ENCODE measurements around the gene ATRNL1.
"Not testable (repeated sequence)": the region's sequence is repeated elsewhere in the genome, so short reads cannot be mapped to it uniquely, and the experiment has no call there.

ATRNL1 gene

GRCh38 chr10:115409347-115409746 lies 316.2 kb downstream of the ATRNL1 start:
- no peak for DNase-seq (ENCODE audit: extremely low read depth in 1 of 2, low read depth in 1 of 2)

- no peak for DNase-seq (ENCODE audit: extremely low read depth in 1 of 2, low read depth in 1 of 2)
Measured at GRCh38 chr10:115417585-115418265, 324.6 kb downstream of the ATRNL1 start.

DNA sequence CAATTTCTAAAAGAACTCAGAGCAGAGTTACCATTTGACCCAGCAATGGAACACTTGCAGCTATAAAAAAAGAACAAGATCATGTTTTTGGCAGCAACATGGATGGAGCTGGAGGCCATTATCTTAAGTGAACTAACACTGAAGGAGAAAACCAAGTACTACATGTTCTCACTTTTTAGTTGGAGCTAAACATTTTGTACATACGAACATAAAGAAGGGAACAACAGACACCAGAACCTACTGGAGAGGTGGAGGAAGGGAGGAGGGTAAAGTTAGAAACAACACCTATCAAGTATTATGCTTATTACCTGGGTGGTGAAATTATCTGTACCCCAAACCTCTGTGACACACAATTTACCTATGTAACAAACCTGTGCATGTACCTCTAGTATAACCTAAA lies 329.5 kb downstream of the ATRNL1 start:
- no peak for DNase-seq (ENCODE audit: extremely low read depth in 1 of 2, low read depth in 1 of 2)

DNA sequence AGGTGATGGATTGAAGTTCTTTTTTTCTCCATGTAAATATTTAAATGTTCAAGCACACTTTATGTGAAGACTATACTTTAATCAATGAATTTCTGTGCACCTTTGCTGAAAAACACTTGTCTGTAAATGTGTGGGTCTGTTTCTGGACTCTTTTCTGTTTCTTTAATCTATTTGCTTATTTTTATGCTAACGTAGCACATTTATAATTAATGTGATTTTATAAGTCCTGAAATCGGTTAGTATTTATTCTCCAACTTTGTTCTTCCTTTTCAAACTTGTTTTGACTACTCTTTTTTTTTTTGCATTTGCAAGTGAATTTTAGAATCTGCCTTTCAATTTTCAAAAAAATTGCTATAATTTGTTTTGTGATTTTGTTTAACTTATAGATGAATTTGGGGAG lies 334.4 kb downstream of the ATRNL1 start:
- no peak for DNase-seq (ENCODE audit: extremely low read depth in 1 of 2, low read depth in 1 of 2)

DNA sequence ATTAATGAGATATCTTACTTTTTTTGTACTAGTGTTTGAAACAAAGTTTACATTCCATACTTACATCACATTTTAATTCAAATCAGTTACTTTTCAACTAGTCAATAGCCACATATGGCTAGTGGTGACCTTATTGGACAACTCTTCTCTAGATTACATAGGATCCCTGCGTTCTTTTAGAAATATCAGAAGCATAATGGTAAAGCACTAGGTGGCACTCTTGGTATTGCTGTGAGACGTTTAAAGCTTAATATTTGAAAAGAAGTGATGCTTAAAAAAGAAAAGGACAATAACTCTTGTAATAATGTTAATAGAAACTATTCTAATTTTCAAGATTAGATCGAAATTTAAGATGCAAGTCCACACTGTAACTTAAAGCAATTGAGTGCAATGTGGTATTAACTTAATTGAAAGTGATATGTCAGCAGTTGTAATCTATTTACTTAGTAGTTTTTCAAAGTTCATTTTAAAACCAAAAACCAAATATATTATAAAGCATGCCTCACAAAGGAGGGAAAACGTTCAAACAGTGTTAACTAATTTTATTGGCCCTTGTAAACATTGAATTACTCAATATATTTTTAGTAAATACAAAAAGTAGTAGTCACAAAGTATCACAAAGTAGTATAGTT lies 339.1 kb downstream of the ATRNL1 start:
- no peak for DNase-seq (ENCODE audit: extremely low read depth in 1 of 2, low read depth in 1 of 2)

GRCh38 chr10:115436999-115437398 lies 343.8 kb downstream of the ATRNL1 start:
- DNase-seq (ENCODE audit: extremely low read depth in 1 of 2, low read depth in 1 of 2): no peak

- DNase-seq (ENCODE audit: extremely low read depth in 1 of 2, low read depth in 1 of 2): no peak
Measured at GRCh38 chr10:115441907-115442545, 348.9 kb downstream of the ATRNL1 start.

- DNase-seq (ENCODE audit: extremely low read depth in 1 of 2, low read depth in 1 of 2): no peak
Measured at GRCh38 chr10:115456812-115457211, 363.6 kb downstream of the ATRNL1 start.

DNA sequence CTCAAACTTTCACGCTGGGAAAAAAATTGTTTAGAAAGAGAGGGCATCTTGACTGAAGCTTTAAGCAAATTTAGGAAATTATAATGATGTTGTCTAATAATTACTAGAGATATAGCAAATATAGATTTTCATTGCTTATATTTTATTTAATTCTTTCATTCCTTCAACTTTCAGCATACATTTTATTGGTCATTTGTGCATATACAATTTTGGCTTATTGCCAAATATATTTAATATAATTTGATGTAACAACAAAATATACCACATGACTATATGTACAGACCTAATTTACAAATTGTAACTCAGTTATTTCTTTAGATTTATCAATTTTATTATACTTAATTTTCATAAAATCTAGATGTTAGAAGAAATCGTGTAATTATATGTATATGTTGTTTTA lies 390.1 kb downstream of the ATRNL1 start:
- no peak for DNase-seq (ENCODE audit: extremely low read depth in 1 of 2, low read depth in 1 of 2)

DNA sequence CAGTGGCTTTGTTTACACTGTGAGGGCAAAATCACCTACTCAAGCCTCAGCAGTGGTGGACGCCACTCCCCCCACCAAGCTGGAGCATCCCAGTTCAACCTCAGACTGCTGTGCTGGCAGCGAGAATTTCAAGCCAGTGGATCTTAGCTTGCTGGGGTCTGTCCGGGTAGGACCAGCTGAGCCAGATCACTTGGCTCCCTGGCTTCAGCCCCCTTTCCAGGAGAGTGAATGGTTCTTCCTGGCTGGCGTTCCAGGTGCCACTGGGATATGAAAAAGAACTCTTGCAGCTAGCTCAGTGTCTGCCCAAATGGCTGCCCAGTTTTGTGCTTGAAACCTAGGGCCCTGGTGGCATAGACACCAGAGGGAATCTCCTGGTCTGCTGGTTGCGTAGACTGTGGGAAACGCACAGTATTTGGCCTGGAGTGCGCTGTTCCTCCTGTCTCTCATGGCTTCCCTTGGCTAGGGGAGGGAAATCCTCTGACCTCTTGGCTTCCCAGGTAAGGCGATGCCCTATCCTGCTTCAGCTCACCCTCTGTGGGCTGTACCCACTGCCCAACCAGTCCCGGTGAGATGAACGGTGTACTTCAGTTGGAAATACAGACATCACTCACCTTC lies 398.5 kb downstream of the ATRNL1 start:
- no peak for DNase-seq (ENCODE audit: extremely low read depth in 1 of 2, low read depth in 1 of 2)

GRCh38 chr10:115503546-115503945 lies 410.4 kb downstream of the ATRNL1 start:
- DNase-seq (ENCODE audit: extremely low read depth in 1 of 2, low read depth in 1 of 2): no peak

GRCh38 chr10:115514895-115515294 lies 421.7 kb downstream of the ATRNL1 start:
- DNase-seq (ENCODE audit: extremely low read depth in 1 of 2, low read depth in 1 of 2): no peak

GRCh38 chr10:115525141-115525540 lies 432.0 kb downstream of the ATRNL1 start:
- DNase-seq (ENCODE audit: extremely low read depth in 1 of 2, low read depth in 1 of 2): no peak

- not testable (repeated sequence) for DNase-seq (ENCODE audit: extremely low read depth in 1 of 2, low read depth in 1 of 2)
Measured at GRCh38 chr10:115527682-115528081, 434.5 kb downstream of the ATRNL1 start.

- not testable (repeated sequence) for DNase-seq (ENCODE audit: extremely low read depth in 1 of 2, low read depth in 1 of 2)
Measured at GRCh38 chr10:115536401-115536800, 443.2 kb downstream of the ATRNL1 start.

GRCh38 chr10:115539142-115539762 lies 446.1 kb downstream of the ATRNL1 start:
- no peak for DNase-seq (ENCODE audit: extremely low read depth in 1 of 2, low read depth in 1 of 2)

- no peak for DNase-seq (ENCODE audit: extremely low read depth in 1 of 2, low read depth in 1 of 2)
Measured at GRCh38 chr10:115555887-115556402, 462.8 kb downstream of the ATRNL1 start.

GRCh38 chr10:115558252-115558651 lies 465.1 kb downstream of the ATRNL1 start:
- no peak for DNase-seq (ENCODE audit: extremely low read depth in 1 of 2, low read depth in 1 of 2)

DNA sequence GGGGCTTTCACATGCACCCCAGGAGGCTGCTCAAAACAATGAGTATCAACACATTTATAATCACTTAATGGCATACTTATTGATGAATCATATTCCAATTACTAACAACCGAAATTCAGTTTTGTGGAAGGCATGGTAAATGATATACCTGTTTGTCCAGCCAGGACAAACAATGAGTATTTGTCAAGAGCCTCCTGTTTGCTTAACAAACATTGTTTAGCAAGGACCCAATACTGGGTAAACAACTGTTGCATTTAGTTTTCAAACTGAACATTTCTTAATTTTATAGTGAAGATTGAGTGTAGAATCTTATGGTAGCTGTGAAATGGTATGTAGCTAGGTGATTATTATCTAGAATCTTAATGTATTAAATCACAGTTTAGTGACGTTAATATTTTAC lies 473.7 kb downstream of the ATRNL1 start:
- no peak for DNase-seq (ENCODE audit: extremely low read depth in 1 of 2, low read depth in 1 of 2)

DNA sequence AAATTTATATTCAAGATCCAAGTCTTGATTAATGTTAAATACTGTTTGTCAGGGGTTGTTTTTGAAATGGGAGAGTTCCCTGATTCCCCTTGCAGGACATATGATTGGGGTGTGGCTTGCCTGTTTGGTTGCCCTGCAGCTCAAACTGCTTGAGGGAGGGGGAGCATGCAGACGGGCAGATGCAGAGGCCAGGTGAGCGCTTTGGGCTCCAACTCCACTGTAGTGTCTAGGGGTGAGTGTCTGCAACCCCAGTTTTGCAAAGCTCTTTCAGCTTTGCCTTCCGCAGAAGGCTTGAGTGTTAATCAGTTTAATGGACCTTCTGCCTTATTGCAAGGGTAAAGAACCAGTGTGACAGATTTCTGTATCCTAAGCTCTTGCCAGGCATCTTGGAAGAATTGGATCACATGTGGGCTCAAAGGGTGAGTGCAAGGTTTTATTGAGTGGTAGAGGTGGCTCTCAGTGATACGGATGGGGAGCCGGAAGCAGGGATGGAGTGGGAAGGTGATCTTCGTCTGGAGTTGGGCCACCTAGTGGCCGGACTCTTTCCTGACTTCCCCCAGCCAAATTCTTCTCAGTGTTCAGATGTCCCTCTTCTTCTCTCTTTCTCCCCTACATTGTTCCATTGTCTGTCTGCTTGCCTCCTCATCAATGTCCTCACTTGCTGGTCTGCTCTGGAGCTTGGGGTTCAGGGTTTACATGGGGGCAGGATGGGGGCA lies 479.7 kb downstream of the ATRNL1 start:
- no peak for DNase-seq (ENCODE audit: extremely low read depth in 1 of 2, low read depth in 1 of 2)

Measured in activated CD8-positive, alpha-beta memory T cell treated with anti-CD3 and anti-CD28 coated beads for 1 hour (primary cell).